ENCODE results near the gene ZNF140.

GRCh38 chr12:133124674-133125073, 44.0 kb downstream of the ZNF140 start:
- no peak for TF ChIP-seq ZNF205 (CRISPR knock-in tag; IDR thresholded peaks at IDR 0.05)
- TF ChIP-seq RFX5 (IDR thresholded peaks at IDR 0.05; ENCODE audit: low read depth, low read length), result no peak
- TF ChIP-seq HOXD1 (CRISPR knock-in tag; IDR thresholded peaks at IDR 0.05), result no peak
- TF ChIP-seq, protein P1, sequence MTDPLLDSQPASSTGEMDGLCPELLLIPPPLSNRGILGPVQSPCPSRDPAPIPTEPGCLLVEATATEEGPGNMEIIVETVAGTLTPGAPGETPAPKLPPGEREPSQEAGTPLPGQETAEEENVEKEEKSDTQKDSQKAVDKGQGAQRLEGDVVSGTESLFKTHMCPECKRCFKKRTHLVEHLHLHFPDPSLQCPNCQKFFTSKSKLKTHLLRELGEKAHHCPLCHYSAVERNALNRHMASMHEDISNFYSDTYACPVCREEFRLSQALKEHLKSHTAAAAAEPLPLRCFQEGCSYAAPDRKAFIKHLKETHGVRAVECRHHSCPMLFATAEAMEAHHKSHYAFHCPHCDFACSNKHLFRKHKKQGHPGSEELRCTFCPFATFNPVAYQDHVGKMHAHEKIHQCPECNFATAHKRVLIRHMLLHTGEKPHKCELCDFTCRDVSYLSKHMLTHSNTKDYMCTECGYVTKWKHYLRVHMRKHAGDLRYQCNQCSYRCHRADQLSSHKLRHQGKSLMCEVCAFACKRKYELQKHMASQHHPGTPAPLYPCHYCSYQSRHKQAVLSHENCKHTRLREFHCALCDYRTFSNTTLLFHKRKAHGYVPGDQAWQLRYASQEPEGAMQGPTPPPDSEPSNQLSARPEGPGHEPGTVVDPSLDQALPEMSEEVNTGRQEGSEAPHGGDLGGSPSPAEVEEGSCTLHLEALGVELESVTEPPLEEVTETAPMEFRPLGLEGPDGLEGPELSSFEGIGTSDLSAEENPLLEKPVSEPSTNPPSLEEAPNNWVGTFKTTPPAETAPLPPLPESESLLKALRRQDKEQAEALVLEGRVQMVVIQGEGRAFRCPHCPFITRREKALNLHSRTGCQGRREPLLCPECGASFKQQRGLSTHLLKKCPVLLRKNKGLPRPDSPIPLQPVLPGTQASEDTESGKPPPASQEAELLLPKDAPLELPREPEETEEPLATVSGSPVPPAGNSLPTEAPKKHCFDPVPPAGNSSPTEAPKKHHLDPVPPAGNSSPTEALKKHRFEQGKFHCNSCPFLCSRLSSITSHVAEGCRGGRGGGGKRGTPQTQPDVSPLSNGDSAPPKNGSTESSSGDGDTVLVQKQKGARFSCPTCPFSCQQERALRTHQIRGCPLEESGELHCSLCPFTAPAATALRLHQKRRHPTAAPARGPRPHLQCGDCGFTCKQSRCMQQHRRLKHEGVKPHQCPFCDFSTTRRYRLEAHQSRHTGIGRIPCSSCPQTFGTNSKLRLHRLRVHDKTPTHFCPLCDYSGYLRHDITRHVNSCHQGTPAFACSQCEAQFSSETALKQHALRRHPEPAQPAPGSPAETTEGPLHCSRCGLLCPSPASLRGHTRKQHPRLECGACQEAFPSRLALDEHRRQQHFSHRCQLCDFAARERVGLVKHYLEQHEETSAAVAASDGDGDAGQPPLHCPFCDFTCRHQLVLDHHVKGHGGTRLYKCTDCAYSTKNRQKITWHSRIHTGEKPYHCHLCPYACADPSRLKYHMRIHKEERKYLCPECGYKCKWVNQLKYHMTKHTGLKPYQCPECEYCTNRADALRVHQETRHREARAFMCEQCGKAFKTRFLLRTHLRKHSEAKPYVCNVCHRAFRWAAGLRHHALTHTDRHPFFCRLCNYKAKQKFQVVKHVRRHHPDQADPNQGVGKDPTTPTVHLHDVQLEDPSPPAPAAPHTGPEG (CRISPR knock-in tag; IDR thresholded peaks at IDR 0.05), result no peak
- TF ChIP-seq RAD51 (IDR thresholded peaks at IDR 0.05; ENCODE audit: borderline replicate concordance), result no peak
- TF ChIP-seq CHD2 (IDR thresholded peaks at IDR 0.05; ENCODE audit: low read depth, low read length), result no peak
- no peak for TF ChIP-seq YEATS4 (CRISPR knock-in tag; IDR thresholded peaks at IDR 0.05; ENCODE audit: borderline replicate concordance)
- TF ChIP-seq CHD4 (IDR thresholded peaks at IDR 0.05; ENCODE audit: borderline replicate concordance, low read length), result no peak

All from HepG2 (cell line).